ENCODE results near the gene RNMT. TPM values are rescaled to one million over a fixed set of nuclear protein-coding genes. Genes with fewer than 3 reads are reported as not detected.

The RNMT gene
- total RNA-seq, 1 experiment from 2014 or later = 66.3 TPM

DNA sequence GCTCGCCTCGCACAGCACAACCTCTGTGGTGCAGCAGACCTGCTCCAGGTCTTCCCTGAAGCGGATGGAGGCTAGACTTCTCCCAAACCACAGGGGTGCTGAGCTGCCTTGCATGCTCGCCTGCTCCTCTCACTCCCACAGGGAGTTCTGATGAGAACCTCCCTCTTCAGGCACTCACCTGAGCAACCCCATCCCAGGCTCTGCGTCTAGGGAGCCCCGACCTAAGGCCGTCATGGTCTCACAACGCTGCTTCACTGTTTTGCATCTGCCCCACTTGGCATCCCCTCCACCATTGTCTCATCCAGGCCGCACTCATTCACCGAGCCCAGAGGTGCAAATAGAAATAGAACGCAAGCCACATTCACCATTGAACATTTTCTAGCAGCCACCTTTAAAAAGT lies 72.9 kb downstream of the RNMT start:
- H2BK15ac ChIP-seq (ENCODE audit: low read depth, low read length) = no peak overlapping the region
- Mint-ChIP-seq H3K27ac (peak overlapping the region in 1 of 3 experiments; percentile 72; a peak in 1 of 7 replicates), H3K4me1 (peaks cover 33 to 38% of the 10 kb centered on the region in 2 experiments), H3K4me3 (no peak overlapping the region), H3K9me3 (peaks cover 0 to 2% of the 10 kb centered on the region in 2 experiments; a peak in 1 of 5 replicates), H3K36me3 (ENCODE audit: insufficient read depth in 1 of 3, low read depth in 3 of 3) (no peaks in the 10 kb centered on the region; a peak in 1 of 7 replicates), H3K27me3 (ENCODE audit: low read depth) (peaks cover 22% of the 10 kb centered on the region)
- H3K23me2 ChIP-seq (ENCODE audit: insufficient read length, low read depth, low read length, poor library complexity, severe bottlenecking) = peaks cover 8% of the 10 kb centered on the region
- H2BK5ac ChIP-seq (ENCODE audit: insufficient read length, low read length) = no peak overlapping the region
- H3K23ac ChIP-seq (ENCODE audit: insufficient read length, low read depth, low read length) = no peak overlapping the region
- peaks cover 2% of the 10 kb centered on the region; the same call in 1 of the 2 replicates for H3K4me1 ChIP-seq (ENCODE audit: insufficient read depth, low read length)
- H3K79me2 ChIP-seq (ENCODE audit: insufficient read depth, low read length) = no peaks in the 10 kb centered on the region
- no peak overlapping the region for H3K4ac ChIP-seq (ENCODE audit: low read depth, low read length)
- no peak overlapping the region for H4K91ac ChIP-seq (ENCODE audit: insufficient read length, low read depth, low read length)
- TF ChIP-seq, protein P1, sequence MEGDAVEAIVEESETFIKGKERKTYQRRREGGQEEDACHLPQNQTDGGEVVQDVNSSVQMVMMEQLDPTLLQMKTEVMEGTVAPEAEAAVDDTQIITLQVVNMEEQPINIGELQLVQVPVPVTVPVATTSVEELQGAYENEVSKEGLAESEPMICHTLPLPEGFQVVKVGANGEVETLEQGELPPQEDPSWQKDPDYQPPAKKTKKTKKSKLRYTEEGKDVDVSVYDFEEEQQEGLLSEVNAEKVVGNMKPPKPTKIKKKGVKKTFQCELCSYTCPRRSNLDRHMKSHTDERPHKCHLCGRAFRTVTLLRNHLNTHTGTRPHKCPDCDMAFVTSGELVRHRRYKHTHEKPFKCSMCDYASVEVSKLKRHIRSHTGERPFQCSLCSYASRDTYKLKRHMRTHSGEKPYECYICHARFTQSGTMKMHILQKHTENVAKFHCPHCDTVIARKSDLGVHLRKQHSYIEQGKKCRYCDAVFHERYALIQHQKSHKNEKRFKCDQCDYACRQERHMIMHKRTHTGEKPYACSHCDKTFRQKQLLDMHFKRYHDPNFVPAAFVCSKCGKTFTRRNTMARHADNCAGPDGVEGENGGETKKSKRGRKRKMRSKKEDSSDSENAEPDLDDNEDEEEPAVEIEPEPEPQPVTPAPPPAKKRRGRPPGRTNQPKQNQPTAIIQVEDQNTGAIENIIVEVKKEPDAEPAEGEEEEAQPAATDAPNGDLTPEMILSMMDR (conservative IDR thresholded peaks at IDR 0.05) = no peak
- WGBS (ENCODE audit: extremely low coverage, insufficient read length, low lambda C conversion rate) = no CpG with 5 or more reads among the region's 11 CpGs
- no peak overlapping the region for H4K5ac ChIP-seq (ENCODE audit: insufficient read length, low read depth, low read length)
- DNase-seq = no peak
- H2AK5ac ChIP-seq (ENCODE audit: insufficient read length, low read length) = no peak overlapping the region
- H3K4me2 ChIP-seq (ENCODE audit: insufficient read depth, insufficient read length, low read length) = no peak overlapping the region
- H4K20me1 ChIP-seq (ENCODE audit: control insufficient read depth, insufficient read depth, insufficient read length) = no peaks in the 10 kb centered on the region
- H4K8ac ChIP-seq (replicated peaks; ENCODE audit: insufficient read length, low read depth, low read length) = no peak overlapping the region
- H3K14ac ChIP-seq (ENCODE audit: insufficient read depth, low read length) = no peak overlapping the region
- H3K9me3 ChIP-seq (ENCODE audit: control insufficient read depth, low read depth, low read length) = no peaks in the 10 kb centered on the region
- no peak overlapping the region for H3K27ac ChIP-seq (ENCODE audit: insufficient read length, low read depth, low read length)
- H2BK12ac ChIP-seq (ENCODE audit: insufficient read length, low read depth, low read length) = no peak overlapping the region
- H3K27me3 ChIP-seq (ENCODE audit: insufficient read depth, low read length) = no peaks in the 10 kb centered on the region
- H3T11ph ChIP-seq (ENCODE audit: low read length) = no peak overlapping the region
- no peak overlapping the region for H2BK20ac ChIP-seq (ENCODE audit: low read depth, low read length, poor library complexity, severe bottlenecking)
- no peak overlapping the region for H2AFZ ChIP-seq (ENCODE audit: low read length)
- no peaks in the 10 kb centered on the region for H3K79me1 ChIP-seq (ENCODE audit: insufficient read depth, low read depth, low read length, poor library complexity, severe bottlenecking)
- no peak overlapping the region for H2BK120ac ChIP-seq (ENCODE audit: low read depth, low read length, poor library complexity, severe bottlenecking)
- H3K56ac ChIP-seq (ENCODE audit: insufficient read length, low read depth, low read length) = no peak overlapping the region
- H3K18ac ChIP-seq (ENCODE audit: insufficient read length, low read depth, low read length) = no peak overlapping the region
- H3K9ac ChIP-seq (ENCODE audit: extremely low read depth, insufficient read length, low read length) = no peak overlapping the region
